ENCODE measurements around the gene MSRB1.
A peak's percentile ranks its signal among the peaks of the same experiment; 100 is the strongest.

The MSRB1 gene

DNA sequence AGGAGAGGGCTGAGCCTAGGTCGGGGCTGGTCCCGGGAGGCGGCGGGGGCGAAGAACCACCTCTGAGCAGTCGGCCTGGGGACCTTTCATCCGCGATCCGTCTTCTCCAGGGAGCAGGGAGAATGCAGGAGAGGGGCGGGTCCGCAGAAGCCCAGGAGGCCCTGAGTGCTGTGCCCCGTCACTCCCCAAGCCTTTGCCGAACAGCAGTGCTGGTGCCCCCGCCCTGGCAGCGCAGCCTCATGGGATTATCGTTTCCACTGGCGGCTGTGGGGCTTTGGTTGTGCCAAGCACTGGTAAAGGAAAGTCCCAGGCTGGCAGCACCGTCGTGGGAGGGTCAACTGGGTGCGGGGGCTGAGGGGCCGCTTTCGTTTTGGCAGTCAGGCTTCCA is 29.5 kb upstream of the MSRB1 start:
- Histone ChIP-seq H3K36me3 (ENCODE audit: control insufficient read depth, low read length) (peaks cover 49% of the 10 kb centered on the region), H3K4me3 (ENCODE audit: low read length) (peak overlapping the region; percentile 98), H3K9me2 (replicated peaks; ENCODE audit: control insufficient read depth, low read length) (no peaks in the 10 kb centered on the region), H3K4me1 (ENCODE audit: control insufficient read depth, low read length) (peaks cover 26% of the 10 kb centered on the region), H3K79me2 (ENCODE audit: control insufficient read depth, low read length) (peaks cover 39% of the 10 kb centered on the region), H3K27ac (ENCODE audit: low read depth, low read length) (no peak overlapping the region), H3F3A (ENCODE audit: control insufficient read depth, insufficient read depth) (peaks cover 5% of the 10 kb centered on the region), H3K27me3 (ENCODE audit: control insufficient read depth, low read length) (no peaks in the 10 kb centered on the region), H3K4me2 (ENCODE audit: low read length) (peak overlapping the region; percentile 97), H4K20me1 (ENCODE audit: control insufficient read depth, insufficient read depth, low read depth, low read length) (no peaks in the 10 kb centered on the region), H3K9me3 (ENCODE audit: control insufficient read depth, insufficient read depth, low read length) (no peaks in the 10 kb centered on the region)
- TF ChIP-seq EZH2phosphoT487 (IDR thresholded peaks at IDR 0.05; ENCODE audit: borderline replicate concordance, low read length): no peak
- TF ChIP-seq, protein P1, sequence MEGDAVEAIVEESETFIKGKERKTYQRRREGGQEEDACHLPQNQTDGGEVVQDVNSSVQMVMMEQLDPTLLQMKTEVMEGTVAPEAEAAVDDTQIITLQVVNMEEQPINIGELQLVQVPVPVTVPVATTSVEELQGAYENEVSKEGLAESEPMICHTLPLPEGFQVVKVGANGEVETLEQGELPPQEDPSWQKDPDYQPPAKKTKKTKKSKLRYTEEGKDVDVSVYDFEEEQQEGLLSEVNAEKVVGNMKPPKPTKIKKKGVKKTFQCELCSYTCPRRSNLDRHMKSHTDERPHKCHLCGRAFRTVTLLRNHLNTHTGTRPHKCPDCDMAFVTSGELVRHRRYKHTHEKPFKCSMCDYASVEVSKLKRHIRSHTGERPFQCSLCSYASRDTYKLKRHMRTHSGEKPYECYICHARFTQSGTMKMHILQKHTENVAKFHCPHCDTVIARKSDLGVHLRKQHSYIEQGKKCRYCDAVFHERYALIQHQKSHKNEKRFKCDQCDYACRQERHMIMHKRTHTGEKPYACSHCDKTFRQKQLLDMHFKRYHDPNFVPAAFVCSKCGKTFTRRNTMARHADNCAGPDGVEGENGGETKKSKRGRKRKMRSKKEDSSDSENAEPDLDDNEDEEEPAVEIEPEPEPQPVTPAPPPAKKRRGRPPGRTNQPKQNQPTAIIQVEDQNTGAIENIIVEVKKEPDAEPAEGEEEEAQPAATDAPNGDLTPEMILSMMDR (IDR thresholded peaks at IDR 0.05; ENCODE audit: low read depth, low read length, poor library complexity, severe bottlenecking): no peak

DNA sequence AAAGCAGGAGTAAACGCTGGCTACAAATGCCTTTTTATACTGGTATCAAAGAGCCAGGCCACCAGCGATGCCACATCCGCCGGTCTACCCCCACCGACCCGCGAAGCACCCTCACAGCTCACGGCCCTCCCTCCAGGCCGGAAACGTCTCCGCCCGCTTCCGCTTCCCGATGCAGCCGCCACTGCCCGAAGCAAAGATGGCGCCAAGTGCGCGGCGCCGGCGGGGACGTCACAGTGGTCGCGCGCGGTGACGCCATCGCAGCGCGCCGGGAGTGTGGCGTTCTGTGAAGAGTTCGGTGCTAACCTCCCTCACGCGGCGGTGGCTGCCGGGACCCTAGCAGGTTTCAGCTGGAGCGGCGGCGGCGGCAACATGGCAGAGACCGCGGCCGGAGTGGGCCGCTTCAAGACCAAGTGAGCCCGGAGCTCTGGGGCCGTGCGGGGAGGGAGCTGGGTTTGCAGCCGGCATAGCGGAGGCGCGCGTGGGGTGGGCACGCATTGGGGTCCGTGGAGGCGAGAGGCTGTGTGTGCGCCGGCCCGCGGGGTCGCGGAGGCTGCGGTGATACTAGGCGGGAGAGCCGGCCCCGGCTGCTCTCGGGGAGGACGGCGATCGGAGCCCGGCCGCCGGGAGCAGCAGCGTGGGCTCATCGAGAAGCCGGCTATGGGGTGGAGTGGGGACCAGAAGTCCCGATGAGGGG is 28.9 kb upstream of the MSRB1 start, which contains the start of gene TBL3:
Gene TBL3 (plus strand): TSS at position 258 of the 694 bp plus-strand sequence. CDS start 112 bp downstream, at position 370.
- H3K9me3 ChIP-seq (ENCODE audit: control insufficient read depth, insufficient read depth, low read length): no peaks in the 10 kb centered on the region
- peak within 1 kb of the TSS; percentile 97 for H3K4me2 ChIP-seq (ENCODE audit: low read length)
- H3K4me1 ChIP-seq (ENCODE audit: control insufficient read depth, low read length): peaks cover 26% of the 10 kb centered on the region
- peak within 1 kb of the TSS; percentile 98 for H3K4me3 ChIP-seq (ENCODE audit: low read length)
- peak within 1 kb of the TSS; percentile 78 for H3K27ac ChIP-seq (ENCODE audit: low read depth, low read length)
- H3K9me2 ChIP-seq (replicated peaks; ENCODE audit: control insufficient read depth, low read length): no peaks in the 10 kb centered on the region
- H4K20me1 ChIP-seq (ENCODE audit: control insufficient read depth, insufficient read depth, low read depth, low read length): no peaks in the 10 kb centered on the region
- H3K27me3 ChIP-seq (ENCODE audit: control insufficient read depth, low read length): no peaks in the 10 kb centered on the region
- TF ChIP-seq, protein P1 (IDR thresholded peaks at IDR 0.05; ENCODE audit: low read depth, low read length, poor library complexity, severe bottlenecking): no peak
- TF ChIP-seq EZH2phosphoT487 (IDR thresholded peaks at IDR 0.05; ENCODE audit: borderline replicate concordance, low read length): no peak
- peaks cover 43% of the 10 kb centered on the region for H3K79me2 ChIP-seq (ENCODE audit: control insufficient read depth, low read length)
- H3F3A ChIP-seq (ENCODE audit: control insufficient read depth, insufficient read depth): peaks cover 5% of the 10 kb centered on the region
- peaks cover 47% of the 10 kb centered on the region for H3K36me3 ChIP-seq (ENCODE audit: control insufficient read depth, low read length)

DNA sequence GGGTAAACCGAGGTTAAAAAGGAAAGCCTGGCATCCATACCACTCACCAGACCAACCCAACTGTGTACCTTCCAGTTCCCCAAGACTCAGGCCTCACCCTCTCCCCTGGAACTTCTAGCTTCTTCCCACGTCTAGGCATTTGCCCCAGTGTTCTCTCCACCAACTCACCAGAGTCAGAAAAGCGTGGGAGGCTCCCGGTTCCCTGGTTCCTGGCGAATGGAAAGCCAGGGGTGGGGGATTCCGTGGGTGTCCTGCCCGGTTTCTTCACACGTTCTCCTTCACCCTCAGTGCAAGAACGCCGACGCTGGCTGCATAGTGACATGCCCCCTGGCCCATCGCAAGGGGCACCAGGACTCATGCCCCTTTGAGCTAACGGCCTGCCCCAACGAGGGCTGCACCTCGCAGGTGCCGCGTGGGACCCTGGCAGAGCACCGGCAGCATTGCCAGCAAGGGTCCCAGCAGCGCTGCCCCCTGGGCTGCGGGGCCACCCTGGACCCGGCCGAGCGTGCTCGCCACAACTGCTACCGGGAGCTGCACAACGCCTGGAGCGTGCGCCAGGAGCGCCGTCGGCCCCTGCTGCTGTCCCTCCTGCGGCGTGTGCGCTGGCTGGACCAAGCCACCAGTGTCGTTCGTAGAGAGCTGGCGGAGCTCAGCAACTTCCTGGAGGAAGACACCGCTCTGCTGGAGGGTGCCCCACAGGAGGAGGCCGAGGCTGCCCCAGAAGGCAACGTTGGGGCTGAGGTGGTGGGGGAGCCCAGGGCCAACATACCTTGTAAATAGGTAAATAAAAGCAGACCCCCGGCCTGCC is 25.4 kb upstream of the MSRB1 start:
- Histone ChIP-seq H3K36me3 (ENCODE audit: control insufficient read depth, low read length) (peaks cover 44% of the 10 kb centered on the region), H3K4me2 (ENCODE audit: low read length) (no peak overlapping the region), H3K79me2 (ENCODE audit: control insufficient read depth, low read length) (peaks cover 65% of the 10 kb centered on the region), H3K9me2 (replicated peaks; ENCODE audit: control insufficient read depth, low read length) (no peaks in the 10 kb centered on the region), H3K27ac (ENCODE audit: low read depth, low read length) (no peak overlapping the region), H3K4me3 (ENCODE audit: low read length) (no peak overlapping the region), H3F3A (ENCODE audit: control insufficient read depth, insufficient read depth) (peaks cover 16% of the 10 kb centered on the region), H3K9me3 (ENCODE audit: control insufficient read depth, insufficient read depth, low read length) (no peaks in the 10 kb centered on the region), H4K20me1 (ENCODE audit: control insufficient read depth, insufficient read depth, low read depth, low read length) (peaks cover 7% of the 10 kb centered on the region), H3K4me1 (ENCODE audit: control insufficient read depth, low read length) (peaks cover 30% of the 10 kb centered on the region), H3K27me3 (ENCODE audit: control insufficient read depth, low read length) (no peaks in the 10 kb centered on the region)
- TF ChIP-seq, protein P1 (IDR thresholded peaks at IDR 0.05; ENCODE audit: low read depth, low read length, poor library complexity, severe bottlenecking): no peak
- no peak for TF ChIP-seq EZH2phosphoT487 (IDR thresholded peaks at IDR 0.05; ENCODE audit: borderline replicate concordance, low read length)

All from DOHH2 (cell line).